Midbrain (tissue), 1 donor: ENCODE data around the gene DAZAP2.
"Not testable (repeated sequence)": the region's sequence is repeated elsewhere in the genome, so short reads cannot be mapped to it uniquely, and the experiment has no call there.

Experiments used
- DNase-seq: peaks from one replicate; lab custom pipeline; 2025; lab: John Stamatoyannopoulos, UW

DAZAP2 gene

GRCh38 chr12:51217133-51217967 is 21.3 kb upstream of the DAZAP2 start:
- DNase-seq, result peak; percentile 63

- peak; percentile 81 for DNase-seq
Observed at GRCh38 chr12:51217968-51218606, 20.5 kb upstream of the DAZAP2 start, which contains the start of gene POU6F1. TSS of gene POU6F1 (minus strand) at chr12:51218062. CDS start at chr12:51206836, 11,226 bp downstream.

GRCh38 chr12:51218607-51219161 is 19.9 kb upstream of the DAZAP2 start:
- DNase-seq, result no peak

GRCh38 chr12:51219322-51219721 is 19.3 kb upstream of the DAZAP2 start:
- no peak for DNase-seq

- not testable (repeated sequence) for DNase-seq
Observed at GRCh38 chr12:51219857-51220256, 18.8 kb upstream of the DAZAP2 start.

- no peak for DNase-seq
Observed at GRCh38 chr12:51222461-51222860, 16.2 kb upstream of the DAZAP2 start.

GRCh38 chr12:51224625-51225024 is 14.0 kb upstream of the DAZAP2 start:
- no peak for DNase-seq

- no peak for DNase-seq
Observed at GRCh38 chr12:51225234-51225633, 13.4 kb upstream of the DAZAP2 start.

GRCh38 chr12:51225771-51226170 is 12.9 kb upstream of the DAZAP2 start:
- no peak for DNase-seq

- not testable (repeated sequence) for DNase-seq
Observed at GRCh38 chr12:51227112-51227511, 11.5 kb upstream of the DAZAP2 start.

- no peak for DNase-seq
Observed at GRCh38 chr12:51227962-51228361, 10.7 kb upstream of the DAZAP2 start.

- no peak for DNase-seq
Observed at GRCh38 chr12:51229116-51229809, 9.4 kb upstream of the DAZAP2 start.

GRCh38 chr12:51232642-51233041 is 6.0 kb upstream of the DAZAP2 start:
- DNase-seq, result no peak

- no peak for DNase-seq
Observed at GRCh38 chr12:51234530-51234929, 4.1 kb upstream of the DAZAP2 start.

- no peak for DNase-seq
Observed at GRCh38 chr12:51238037-51238509, 553 bp upstream of the DAZAP2 start.

- DNase-seq, result no peak
Observed at GRCh38 chr12:51240971-51241370, 2.3 kb downstream of the DAZAP2 start.

GRCh38 chr12:51242120-51242519 is 3.5 kb downstream of the DAZAP2 start:
- DNase-seq, result no peak

- DNase-seq, result no peak
Observed at GRCh38 chr12:51242876-51243275, 4.2 kb downstream of the DAZAP2 start.

GRCh38 chr12:51244269-51244668 is 5.6 kb downstream of the DAZAP2 start:
- DNase-seq, result no peak

GRCh38 chr12:51245476-51246253 is 7.0 kb downstream of the DAZAP2 start:
- DNase-seq, result no peak

- DNase-seq, result no peak
Observed at GRCh38 chr12:51246254-51246853, 7.7 kb downstream of the DAZAP2 start.
